HCT116 (cell line): Measurements from ENCODE around the gene SMC4.

Source experiments
- CEBPB ChIP-seq: IDR thresholded peaks from 2 replicates; pipeline ENCODE4 v1.6.1; 2012; ENCODE audit warnings: low read depth
- CTCF ChIP-seq, 3 experiments: fragments of 200-600 bp in 1 of 3; sonication (generic) in 1 of 3; IDR thresholded peaks in 2 of 3; conservative IDR thresholded peaks in 1 of 3; 2 replicates each; pipeline ENCODE4 v1.5.1; 2012 to 2017; ENCODE audit warnings: low read depth in 2 of 3, low read length in 2 of 3, antibody characterized with exemption in 1 of 3, borderline replicate concordance in 1 of 3, control low read depth in 1 of 3, mild to moderate bottlenecking in 1 of 3, mixed read lengths in 1 of 3, mixed run types in 1 of 3, moderate library complexity in 1 of 3; ENCODE audit not compliant: insufficient read depth in 1 of 3
- EZH2 ChIP-seq: fragments of 200-600 bp; sonication (generic); IDR thresholded peaks from 2 replicates; pipeline ENCODE4 v1.6.1; 2017; ENCODE audit warnings: antibody characterized with exemption, mixed run types
- JUND ChIP-seq: IDR thresholded peaks from 2 replicates; pipeline ENCODE4 v1.6.1; 2012
- POLR2A ChIP-seq: IDR thresholded peaks from 2 replicates; pipeline ENCODE4 v1.7.0; 2011; ENCODE audit warnings: borderline replicate concordance; ENCODE audit not compliant: insufficient read depth, insufficient read length; ENCODE audit errors: extremely low read depth
- POLR2AphosphoS5 ChIP-seq: IDR thresholded peaks from 2 replicates; pipeline ENCODE4 v1.6.1; 2011; ENCODE audit warnings: mild to moderate bottlenecking, low read depth, low read length, moderate library complexity
- SP1 ChIP-seq: IDR thresholded peaks from 2 replicates; pipeline ENCODE4 v1.6.1; 2012; ENCODE audit warnings: low read depth
- SRF ChIP-seq: IDR thresholded peaks from 2 replicates; pipeline ENCODE4 v1.6.1; 2012; ENCODE audit warnings: low read depth
- ZBTB33 ChIP-seq: IDR thresholded peaks from 2 replicates; pipeline ENCODE4 v1.6.1; 2011; ENCODE audit warnings: mild to moderate bottlenecking, low read length, moderate library complexity; ENCODE audit not compliant: insufficient replicate concordance; ENCODE audit errors: extremely low read depth
- TF ChIP-seq, protein P1 (sequence below): IDR thresholded peaks from 2 replicates; pipeline ENCODE4 v1.6.1; 2012

GRCh38 chr3:160437083-160437455 is 37.6 kb downstream of the SMC4 start:
- TF ChIP-seq, protein P1, sequence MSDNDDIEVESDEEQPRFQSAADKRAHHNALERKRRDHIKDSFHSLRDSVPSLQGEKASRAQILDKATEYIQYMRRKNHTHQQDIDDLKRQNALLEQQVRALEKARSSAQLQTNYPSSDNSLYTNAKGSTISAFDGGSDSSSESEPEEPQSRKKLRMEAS: no peak
- no peak for TF ChIP-seq SP1
- no peak for TF ChIP-seq CTCF (IDR thresholded peaks at IDR 0.05 in 2 of 3, conservative IDR thresholded peaks at IDR 0.05 in 1 of 3; ENCODE audit: borderline replicate concordance in 1 of 3, insufficient read depth in 1 of 3, low read depth in 2 of 3, low read length in 2 of 3)
- no peak for TF ChIP-seq POLR2A
- TF ChIP-seq EZH2: no peak
- 0 out of 2 replicates have a peak, but pooled peaks have one; percentile 10 for TF ChIP-seq POLR2AphosphoS5
- no peak for TF ChIP-seq ZBTB33
- TF ChIP-seq SRF: no peak
- no peak for TF ChIP-seq CEBPB
- no peak for TF ChIP-seq JUND
